Activated CD8-positive, alpha-beta memory T cell treated with anti-CD3 and anti-CD28 coated beads, Interleukin-2, amount 10 ng/mL, durations not matched to agents 7 days and 5 days (primary cell): ENCODE measurements around the gene SLC35G6. TPM values are rescaled to one million over a fixed set of nuclear protein-coding genes. Genes with fewer than 3 reads are reported as not detected.

ENCODE experiments used
- ATAC-seq: fragments of 150-1000 bp; cut with Tn5 transposase; one replicate; pipeline ENCODE4 v1.10.0; 2021; ENCODE audit warnings: moderate library complexity
- CTCF ChIA-PET: fragments of 350-600 bp; sonication (Branson Sonifier 250); formaldehyde crosslinking; loops from one replicate; lab custom pipeline; 2021; ENCODE audit warnings: antibody characterized with exemption; lab: Charles Lee
- DNase-seq: peaks from one replicate; pipeline ENCODE4 v3.0.0-alpha.2; 2020
- H3K27ac Mint-ChIP-seq: one replicate; pipeline ENCODE4 v1.8.0; 2021; ENCODE audit warnings: mild to moderate bottlenecking, mixed read lengths
- H3K27me3 Mint-ChIP-seq: one replicate; pipeline ENCODE4 v1.8.0; 2021; ENCODE audit warnings: mixed read lengths
- H3K36me3 Mint-ChIP-seq: one replicate; pipeline ENCODE4 v1.8.0; 2021; ENCODE audit warnings: mild to moderate bottlenecking, mixed read lengths
- H3K4me1 Mint-ChIP-seq: one replicate; pipeline ENCODE4 v1.8.0; 2021; ENCODE audit warnings: mixed read lengths
- H3K4me3 Mint-ChIP-seq: one replicate; pipeline ENCODE4 v1.8.0; 2021; ENCODE audit warnings: mild to moderate bottlenecking, moderate library complexity, mixed read lengths
- H3K9me3 Mint-ChIP-seq: one replicate; pipeline ENCODE4 v1.8.0; 2022; ENCODE audit warnings: low read depth, mixed read lengths
- total RNA-seq, 2 experiments: library from RNA; stranded (reverse); gene quantifications; one replicate each; pipeline ENCODE4 v1.2.3, GENCODE V29; 2021

Gene SLC35G6
- total RNA-seq, 2 experiments from 2014 or later: not detected

- ATAC-seq (no peak), DNase-seq (no peak)
- Mint-ChIP-seq H3K4me3 (no peak overlapping the region), H3K27ac (no peak overlapping the region), H3K9me3 (no peaks in the 10 kb centered on the region), H3K27me3 (peaks cover 57% of the 10 kb centered on the region), H3K36me3 (peaks cover 11% of the 10 kb centered on the region), H3K4me1 (peaks cover 50% of the 10 kb centered on the region)
- CTCF ChIA-PET: interaction anchor here (0.8 to 2.7 kb wide), 7 partner anchors 14 to 246 kb away, joined by 4 to 13 read pairs (median 9); partner anchors contain the start of genes FXR2, SENP3 and TP53
Measured at GRCh38 chr17:7441266-7441665, 40.0 kb upstream of the SLC35G6 start.

DNA sequence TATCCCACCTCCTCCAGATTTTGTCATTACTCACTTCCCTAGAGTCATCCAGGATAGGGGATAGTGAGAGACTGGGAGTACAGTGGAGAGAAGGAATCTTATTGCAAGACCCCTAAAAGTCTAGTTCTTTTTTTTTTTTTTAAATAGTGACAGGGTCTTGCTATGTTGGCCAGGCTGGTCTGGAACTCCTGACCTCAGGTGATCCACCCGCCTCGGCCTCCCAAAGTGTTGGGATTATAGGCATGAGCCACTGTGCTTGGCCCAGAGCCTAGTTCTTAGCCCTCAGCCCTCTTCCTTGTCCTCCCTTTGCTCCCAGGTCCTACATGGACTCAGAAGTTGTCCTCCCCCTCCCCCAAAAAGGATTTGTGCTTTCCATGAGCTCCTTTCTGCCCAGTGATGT is 39.1 kb upstream of the SLC35G6 start:
- Mint-ChIP-seq H3K4me1 (peaks cover 42% of the 10 kb centered on the region), H3K27me3 (peaks cover 65% of the 10 kb centered on the region), H3K36me3 (peaks cover 11% of the 10 kb centered on the region), H3K27ac (no peak overlapping the region), H3K9me3 (no peaks in the 10 kb centered on the region), H3K4me3 (no peak overlapping the region)
- DNase-seq (no peak), ATAC-seq (no peak)
- CTCF ChIA-PET: interaction anchor here (0.9 to 2.7 kb wide), 6 partner anchors 13 to 245 kb away, joined by 3 to 13 read pairs (median 8); partner anchors contain the start of genes SENP3 and TP53

DNA sequence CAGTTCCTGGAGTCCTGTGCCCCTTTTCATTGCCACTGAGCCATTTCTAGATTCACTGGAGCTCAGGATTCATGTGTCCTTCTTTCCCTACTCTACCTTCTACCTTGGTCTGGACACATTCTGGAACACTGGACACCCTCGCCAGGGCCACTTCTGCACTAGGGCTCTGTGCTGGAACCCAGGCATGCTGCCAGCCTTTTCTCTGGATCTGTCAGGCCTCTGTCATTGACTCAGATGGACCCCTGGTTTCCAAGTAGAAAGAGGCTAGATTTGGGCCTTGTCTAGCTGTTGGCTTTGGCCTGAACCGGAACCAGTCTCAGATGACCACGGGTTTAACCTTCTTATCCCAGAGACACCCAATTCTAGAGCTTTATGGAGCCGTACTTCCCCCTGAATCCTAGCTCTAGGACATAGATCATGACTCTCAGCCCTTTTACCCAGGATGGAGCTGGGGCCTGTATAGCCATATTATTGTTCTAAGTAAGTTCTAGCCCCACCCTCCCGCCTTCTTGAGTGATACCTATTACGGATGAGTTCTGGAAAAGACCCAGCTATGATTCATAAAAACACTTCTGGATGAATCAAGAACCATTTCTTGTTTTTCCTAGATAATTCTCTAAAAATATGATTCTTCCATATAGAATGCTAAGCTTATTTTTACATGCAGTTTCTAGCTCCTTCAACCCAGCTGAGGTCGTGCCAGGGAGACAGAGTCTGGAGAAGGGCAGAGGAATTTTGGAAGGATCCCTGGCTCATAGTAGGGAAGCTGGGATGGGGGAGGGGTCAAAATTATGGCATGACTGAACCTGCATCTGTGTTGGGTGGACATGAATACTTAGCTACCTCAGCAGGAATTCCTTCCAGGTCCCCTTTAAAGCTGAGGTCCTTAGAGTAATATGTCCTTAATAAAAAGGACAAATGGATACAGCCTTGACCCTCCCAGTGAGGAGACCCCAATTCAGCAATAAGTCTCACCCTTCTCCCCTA is 37.5 kb upstream of the SLC35G6 start:
- Mint-ChIP-seq H3K36me3 (peaks cover 3% of the 10 kb centered on the region), H3K27ac (no peak overlapping the region), H3K9me3 (no peaks in the 10 kb centered on the region), H3K4me1 (peaks cover 28% of the 10 kb centered on the region), H3K27me3 (peaks cover 64% of the 10 kb centered on the region), H3K4me3 (no peak overlapping the region)
- CTCF ChIA-PET: interaction anchor here (1.0 to 5.0 kb wide), 7 partner anchors 8 to 117 kb away, joined by 3 to 32 read pairs (median 5); partner anchors contain the start of genes ACAP1, SENP3, TMEM102 and TMEM256
- ATAC-seq: no peak
- no peak for DNase-seq

- DNase-seq: no peak
- ATAC-seq: peak; percentile 40
- CTCF ChIA-PET: interaction anchor here (0.5 to 5.0 kb wide), 12 partner anchors 9 to 202 kb away, joined by 3 to 32 read pairs (median 4); partner anchors contain the start of genes ACAP1, SENP3, SPEM1 and TMEM102
- no peak within 1 kb of the TSS for H3K27ac Mint-ChIP-seq
- peak within 1 kb of the TSS; percentile 60 for H3K4me3 Mint-ChIP-seq
- no peaks in the 10 kb centered on the region for H3K9me3 Mint-ChIP-seq
- peaks cover 59% of the 10 kb centered on the region for H3K27me3 Mint-ChIP-seq
- H3K4me1 Mint-ChIP-seq: peaks cover 22% of the 10 kb centered on the region
- no peaks in the 10 kb centered on the region for H3K36me3 Mint-ChIP-seq
Measured at GRCh38 chr17:7444682-7445618, 36.3 kb upstream of the SLC35G6 start, which contains the start of gene CHRNB1. Gene CHRNB1 (plus strand): TSS chr17:7445061. CDS start chr17:7445128, 67 bp downstream.

DNA sequence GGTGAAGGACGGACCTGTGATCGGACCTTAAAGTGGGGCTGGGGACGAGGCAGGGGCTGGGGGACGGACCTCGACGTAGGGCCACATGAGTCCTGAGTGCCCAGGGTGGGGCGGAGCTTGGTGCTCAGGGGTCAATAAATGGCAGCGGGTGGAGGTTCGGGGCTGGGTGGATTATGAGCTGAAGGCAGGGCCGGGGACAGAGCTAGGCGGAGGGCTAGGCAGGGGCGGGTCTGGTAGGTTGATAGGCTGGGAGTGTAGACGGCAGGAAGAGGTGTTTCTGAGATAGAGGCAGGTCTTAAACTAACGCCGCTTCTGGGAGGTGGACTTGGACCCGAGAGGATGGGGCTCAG is 35.7 kb upstream of the SLC35G6 start:
- no peak overlapping the region for H3K27ac Mint-ChIP-seq
- peaks cover 53% of the 10 kb centered on the region for H3K27me3 Mint-ChIP-seq
- CTCF ChIA-PET: interaction anchor here (0.5 to 5.0 kb wide), 8 partner anchors 9 to 203 kb away, joined by 3 to 32 read pairs (median 4); partner anchors contain the start of genes SPEM1 and TMEM102

DNA sequence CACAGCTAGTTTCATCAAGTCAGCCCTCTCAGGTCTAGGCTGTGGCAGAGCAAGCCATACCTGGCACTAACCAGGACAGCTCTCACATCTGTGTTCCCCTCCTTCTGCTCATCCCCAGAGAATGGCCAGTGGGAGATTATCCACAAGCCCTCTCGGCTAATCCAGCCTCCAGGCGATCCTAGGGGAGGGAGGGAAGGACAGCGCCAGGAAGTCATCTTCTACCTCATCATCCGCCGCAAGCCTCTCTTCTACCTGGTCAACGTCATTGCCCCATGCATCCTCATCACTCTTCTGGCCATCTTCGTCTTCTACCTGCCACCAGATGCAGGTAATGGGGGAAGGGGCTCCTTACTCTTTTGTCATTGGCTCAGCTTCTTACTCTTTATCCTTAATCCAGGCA is 32.8 kb upstream of the SLC35G6 start:
- H3K36me3 Mint-ChIP-seq: no peaks in the 10 kb centered on the region
- DNase-seq (no peak), ATAC-seq (no peak)
- H3K4me1 Mint-ChIP-seq: peaks cover 14% of the 10 kb centered on the region
- H3K9me3 Mint-ChIP-seq: no peaks in the 10 kb centered on the region
- CTCF ChIA-PET: interaction anchor here (1.3 kb wide), 1 partner anchor 12 kb away, joined by 3 read pairs; no protein-coding TSS in a partner anchor
- peaks cover 38% of the 10 kb centered on the region for H3K27me3 Mint-ChIP-seq
- H3K4me3 Mint-ChIP-seq: no peak overlapping the region
- no peak overlapping the region for H3K27ac Mint-ChIP-seq

More for the DNA sequence above, 35.7 kb upstream of the SLC35G6 start:
- no peaks in the 10 kb centered on the region for H3K36me3 Mint-ChIP-seq
- DNase-seq (peak; percentile 58), ATAC-seq (peak; percentile 80)
- H3K4me1 Mint-ChIP-seq: peaks cover 17% of the 10 kb centered on the region
- peak overlapping the region; percentile 60 for H3K4me3 Mint-ChIP-seq
- H3K9me3 Mint-ChIP-seq: no peaks in the 10 kb centered on the region

- H3K9me3 Mint-ChIP-seq: no peaks in the 10 kb centered on the region
- CTCF ChIA-PET: no interaction called here
- no peak for ATAC-seq
Measured at GRCh38 chr17:7459961-7460545, 21.2 kb upstream of the SLC35G6 start.

GRCh38 chr17:7460850-7461660 is 20.2 kb upstream of the SLC35G6 start:
- CTCF ChIA-PET: interaction anchor here (1.5 to 1.9 kb wide), 3 partner anchors 11 to 100 kb away, joined by 3 to 7 read pairs (median 3); no protein-coding TSS in a partner anchor
- no peak overlapping the region for H3K27ac Mint-ChIP-seq
- ATAC-seq: no peak

More at GRCh38 chr17:7459961-7460545, 21.2 kb upstream of the SLC35G6 start:
- H3K27ac Mint-ChIP-seq: no peak overlapping the region
- H3K36me3 Mint-ChIP-seq: peaks cover 17% of the 10 kb centered on the region
- H3K4me1 Mint-ChIP-seq: peaks cover 16% of the 10 kb centered on the region
- H3K4me3 Mint-ChIP-seq: no peak overlapping the region
- H3K27me3 Mint-ChIP-seq: no peaks in the 10 kb centered on the region
- no peak for DNase-seq

GRCh38 chr17:7462474-7463371 is 18.5 kb upstream of the SLC35G6 start:
- Mint-ChIP-seq H3K4me3 (no peak overlapping the region), H3K27ac (no peak overlapping the region), H3K4me1 (peaks cover 4% of the 10 kb centered on the region), H3K36me3 (peaks cover 11% of the 10 kb centered on the region), H3K27me3 (no peaks in the 10 kb centered on the region), H3K9me3 (no peaks in the 10 kb centered on the region)
- DNase-seq (no peak), ATAC-seq (no peak)
- CTCF ChIA-PET: interaction anchor here (1.0 to 1.9 kb wide), 5 partner anchors 9 to 98 kb away, joined by 3 to 7 read pairs (median 4); partner anchors contain the start of gene CHRNB1

More at GRCh38 chr17:7460850-7461660, 20.2 kb upstream of the SLC35G6 start:
- no peaks in the 10 kb centered on the region for H3K27me3 Mint-ChIP-seq
- no peak overlapping the region for H3K4me3 Mint-ChIP-seq
- peaks cover 16% of the 10 kb centered on the region for H3K36me3 Mint-ChIP-seq
- H3K4me1 Mint-ChIP-seq: peaks cover 12% of the 10 kb centered on the region
- no peak for DNase-seq
- H3K9me3 Mint-ChIP-seq: no peaks in the 10 kb centered on the region

- DNase-seq: no peak
- Mint-ChIP-seq H3K4me3 (no peak overlapping the region), H3K36me3 (peaks cover 11% of the 10 kb centered on the region), H3K4me1 (peaks cover 4% of the 10 kb centered on the region), H3K27me3 (no peaks in the 10 kb centered on the region), H3K27ac (no peak overlapping the region), H3K9me3 (no peaks in the 10 kb centered on the region)
- CTCF ChIA-PET: interaction anchor here (1.5 kb wide), 1 partner anchor 18 kb away, joined by 4 read pairs; the partner anchor contains the start of gene CHRNB1
- ATAC-seq: no peak
Measured at GRCh38 chr17:7463372-7463846, 17.8 kb upstream of the SLC35G6 start.

DNA sequence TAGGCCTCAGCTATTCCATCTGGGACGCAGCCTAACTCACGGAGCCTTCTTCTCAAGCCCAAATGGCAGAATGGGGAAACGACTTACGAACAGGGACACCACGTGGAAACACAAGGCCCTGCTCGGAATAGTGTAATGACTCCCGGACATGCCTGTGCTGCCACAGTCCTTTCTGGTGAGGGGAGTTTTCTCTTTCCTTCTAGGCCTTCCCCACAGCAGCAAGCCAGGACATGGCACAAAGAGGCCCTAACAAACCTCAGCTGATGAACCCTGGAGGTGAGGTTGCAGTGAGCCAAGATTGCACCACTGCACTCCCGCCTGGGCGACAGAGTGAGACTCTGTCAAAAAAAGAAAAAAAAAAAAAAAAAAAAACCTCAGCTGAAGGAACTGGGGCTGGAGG is 17.2 kb upstream of the SLC35G6 start:
- CTCF ChIA-PET: interaction anchor here (0.7 kb wide), 1 partner anchor 856 kb away, joined by 3 read pairs; no protein-coding TSS in a partner anchor
- H3K9me3 Mint-ChIP-seq: no peaks in the 10 kb centered on the region
- H3K27ac Mint-ChIP-seq: no peak overlapping the region
- DNase-seq: no peak
- no peak for ATAC-seq
- peaks cover 7% of the 10 kb centered on the region for H3K36me3 Mint-ChIP-seq
- H3K27me3 Mint-ChIP-seq: no peaks in the 10 kb centered on the region
- H3K4me3 Mint-ChIP-seq: no peak overlapping the region
- peaks cover 4% of the 10 kb centered on the region for H3K4me1 Mint-ChIP-seq
